Esophagus (tissue), 2 donors: ENCODE data around the gene HES6. TPM values are rescaled to one million over a fixed set of nuclear protein-coding genes. Genes with fewer than 3 reads are reported as not detected.

ENCODE experiments used
- H3K27ac ChIP-seq, 2 donors: one replicate each; pipeline ENCODE4 v1.5.1; 2013; ENCODE audit warnings: low read depth in 2 of 2, mild to moderate bottlenecking in 2 of 2, inconsistent platforms in 1 of 2, low read length in 1 of 2, moderate library complexity in 1 of 2
- H3K27me3 ChIP-seq, 2 donors: one replicate each; pipeline ENCODE4 v1.6.1; 2013; ENCODE audit warnings: low read length in 2 of 2, control low read depth in 1 of 2, mild to moderate bottlenecking in 1 of 2; ENCODE audit not compliant: insufficient read depth in 2 of 2, control insufficient read depth in 1 of 2
- H3K36me3 ChIP-seq, 2 donors: one replicate each; pipeline ENCODE4 v1.6.1; 2013; ENCODE audit warnings: low read length in 1 of 2; ENCODE audit not compliant: control insufficient read depth in 2 of 2, insufficient read depth in 2 of 2
- H3K4me1 ChIP-seq, 2 donors: one replicate each; pipeline ENCODE4 v1.6.1; 2013; ENCODE audit warnings: low read length in 1 of 2; ENCODE audit not compliant: control insufficient read depth in 2 of 2, insufficient read depth in 2 of 2
- H3K4me3 ChIP-seq, 2 donors: one replicate each; pipeline ENCODE4 v1.5.1; 2013; ENCODE audit warnings: low read length in 2 of 2, mild to moderate bottlenecking in 2 of 2, low read depth in 1 of 2, moderate library complexity in 1 of 2
- H3K9me3 ChIP-seq, 2 donors: one replicate each; pipeline ENCODE4 v1.6.1; 2013; ENCODE audit warnings: mild to moderate bottlenecking in 2 of 2, low read depth in 1 of 2, low read length in 1 of 2, moderate library complexity in 1 of 2; ENCODE audit not compliant: control insufficient read depth in 2 of 2, insufficient read depth in 1 of 2
- WGBS, 2 donors: extraction: QIAGEN DNeasy Blood & Tissue Kit; methylation state at CpG; one replicate each; pipeline ENCODE4 v1.1.7; 2013; 5-methylcytosine and 5-hydroxymethylcytosine counted together
- polyA plus RNA-seq, 2 donors: library from polyadenylated mRNA; stranded (reverse); fragments of 200-250 nt; gene quantifications; one replicate each; pipeline ENCODE4 v1.2.3, GENCODE V29; 2013
- donor health status: healthy with polysubstance abuse.
- donor health status: Bipolar disorder and iron deficiency.

The HES6 gene
- polyA plus RNA-seq, 2 donors, result 2.5 to 3.0 TPM

- Histone ChIP-seq H3K4me1 (no peaks in the 10 kb centered on the region), H3K36me3 (peaks cover 25 to 61% of the 10 kb centered on the region in 2 donors), H3K27me3 (no peaks in the 10 kb centered on the region), H3K27ac (no peak overlapping the region), H3K9me3 (no peaks in the 10 kb centered on the region), H3K4me3 (no peak overlapping the region)
- WGBS, 2 donors, result 94% methylated on average over 8 of the region's 8 CpGs
Measured at GRCh38 chr2:238255636-238256035, 15.8 kb upstream of the HES6 start.

GRCh38 chr2:238255151-238255551 is 15.3 kb upstream of the HES6 start:
- peaks cover 28 to 64% of the 10 kb centered on the region in 2 donors for H3K36me3 ChIP-seq
- no peaks in the 10 kb centered on the region for H3K9me3 ChIP-seq
- no peaks in the 10 kb centered on the region for H3K27me3 ChIP-seq
- H3K27ac ChIP-seq, result no peak overlapping the region
- 87 to 90% methylated on average over 6 of the region's 6 CpGs for WGBS, 2 donors
- no peak overlapping the region for H3K4me3 ChIP-seq
- no peaks in the 10 kb centered on the region for H3K4me1 ChIP-seq

- Histone ChIP-seq H3K9me3 (no peaks in the 10 kb centered on the region), H3K4me3 (no peak overlapping the region), H3K36me3 (peaks cover 30 to 67% of the 10 kb centered on the region in 2 donors), H3K27me3 (no peaks in the 10 kb centered on the region), H3K4me1 (no peaks in the 10 kb centered on the region), H3K27ac (no peak overlapping the region)
- 78 to 79% methylated on average over 4 of the region's 4 CpGs for WGBS, 2 donors
Measured at GRCh38 chr2:238254095-238254723, 14.4 kb upstream of the HES6 start.

GRCh38 chr2:238252766-238253630 is 13.2 kb upstream of the HES6 start:
- no peaks in the 10 kb centered on the region for H3K9me3 ChIP-seq
- no peak overlapping the region for H3K27ac ChIP-seq
- peaks cover 26 to 62% of the 10 kb centered on the region in 2 donors for H3K36me3 ChIP-seq
- H3K27me3 ChIP-seq, result no peaks in the 10 kb centered on the region
- H3K4me1 ChIP-seq, result no peaks in the 10 kb centered on the region
- no peak overlapping the region for H3K4me3 ChIP-seq
- WGBS, 2 donors, result 95 to 97% methylated on average over 35 of the region's 35 CpGs

GRCh38 chr2:238251986-238252385 is 12.1 kb upstream of the HES6 start:
- H3K4me3 ChIP-seq, result no peak overlapping the region
- WGBS, 2 donors, result 90 to 92% methylated on average over 11 of the region's 11 CpGs
- H3K4me1 ChIP-seq, result no peaks in the 10 kb centered on the region
- H3K27ac ChIP-seq, result no peak overlapping the region
- H3K36me3 ChIP-seq, result peaks cover 22 to 66% of the 10 kb centered on the region in 2 donors
- no peaks in the 10 kb centered on the region for H3K27me3 ChIP-seq
- no peaks in the 10 kb centered on the region for H3K9me3 ChIP-seq

GRCh38 chr2:238251331-238251730 is 11.5 kb upstream of the HES6 start:
- Histone ChIP-seq H3K27ac (no peak overlapping the region), H3K4me1 (no peaks in the 10 kb centered on the region), H3K27me3 (no peaks in the 10 kb centered on the region), H3K9me3 (no peaks in the 10 kb centered on the region), H3K4me3 (no peak overlapping the region), H3K36me3 (peaks cover 22 to 61% of the 10 kb centered on the region in 2 donors)
- WGBS, 2 donors, result 96% methylated on average over 12 of the region's 12 CpGs

- no peak overlapping the region for H3K27ac ChIP-seq
- 94% methylated on average over 7 of the region's 7 CpGs for WGBS, 2 donors
- H3K4me3 ChIP-seq, result no peak overlapping the region
- H3K9me3 ChIP-seq, result no peaks in the 10 kb centered on the region
- H3K4me1 ChIP-seq, result no peaks in the 10 kb centered on the region
- H3K27me3 ChIP-seq, result no peaks in the 10 kb centered on the region
- peaks cover 22 to 58% of the 10 kb centered on the region in 2 donors for H3K36me3 ChIP-seq
Measured at GRCh38 chr2:238250896-238251295, 11.1 kb upstream of the HES6 start.

- no peak overlapping the region for H3K27ac ChIP-seq
- WGBS, 2 donors, result 72 to 85% methylated on average over 9 to 10 of the region's 10 CpGs
Measured at GRCh38 chr2:238247841-238248453, 8.1 kb upstream of the HES6 start.

GRCh38 chr2:238247002-238247822 is 7.4 kb upstream of the HES6 start:
- H3K4me1 ChIP-seq, result peaks cover 0 to 3% of the 10 kb centered on the region in 2 donors
- H3K27ac ChIP-seq, result no peak overlapping the region
- H3K4me3 ChIP-seq, result no peak overlapping the region
- H3K27me3 ChIP-seq, result no peaks in the 10 kb centered on the region
- H3K36me3 ChIP-seq, result peaks cover 10 to 46% of the 10 kb centered on the region in 2 donors
- 87 to 90% methylated on average over 13 of the region's 13 CpGs for WGBS, 2 donors
- H3K9me3 ChIP-seq, result no peaks in the 10 kb centered on the region

More at GRCh38 chr2:238247841-238248453, 8.1 kb upstream of the HES6 start:
- H3K4me3 ChIP-seq, result no peak overlapping the region
- H3K27me3 ChIP-seq, result no peaks in the 10 kb centered on the region
- H3K9me3 ChIP-seq, result no peaks in the 10 kb centered on the region
- H3K4me1 ChIP-seq, result no peaks in the 10 kb centered on the region
- H3K36me3 ChIP-seq, result peaks cover 13 to 50% of the 10 kb centered on the region in 2 donors
